ENCODE results near the gene SUDS3. TPM values are rescaled to one million over a fixed set of nuclear protein-coding genes. Genes with fewer than 3 reads are reported as not detected.

The SUDS3 gene
- polyA plus RNA-seq, 1 donor from 2014 or later: 67.9 TPM

DNA sequence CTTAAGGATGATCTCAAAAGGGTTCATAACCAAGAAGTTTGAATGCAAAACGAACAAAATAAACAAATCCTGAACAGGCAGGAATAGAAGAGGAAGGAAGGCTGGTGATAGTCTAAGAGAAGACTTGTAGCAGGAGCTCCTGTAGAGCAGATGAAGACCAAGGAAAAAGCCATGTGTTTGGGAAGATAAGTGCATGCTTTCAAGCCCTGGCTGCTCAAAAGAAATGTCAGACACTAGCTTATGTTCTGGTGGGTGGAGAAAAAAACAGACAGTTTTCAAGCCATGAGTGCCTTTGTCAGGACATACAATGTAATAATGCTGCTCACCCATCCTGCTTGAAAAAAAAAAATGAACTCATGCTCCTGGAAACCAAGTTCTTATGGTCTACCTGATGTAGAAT, 31.0 kb upstream of the SUDS3 start:
- H3K9me3 ChIP-seq (ENCODE audit: low read length): no peaks in the 10 kb centered on the region
- no peaks in the 10 kb centered on the region for H3K79me2 ChIP-seq (replicated peaks; ENCODE audit: insufficient read depth, low read length)
- no peaks in the 10 kb centered on the region for H3K36me3 ChIP-seq (ENCODE audit: insufficient read depth, low read length)
- H4K20me1 ChIP-seq (ENCODE audit: insufficient read depth): no peaks in the 10 kb centered on the region
- H3K9ac ChIP-seq (ENCODE audit: low read length): no peak overlapping the region
- H3F3A ChIP-seq (ENCODE audit: insufficient read depth, low read length, poor library complexity, severe bottlenecking): no peaks in the 10 kb centered on the region
- H3K4me3 ChIP-seq (ENCODE audit: low read length): no peak overlapping the region
- no peak overlapping the region for H2AFZ ChIP-seq (ENCODE audit: low read depth, low read length)
- TF ChIP-seq CTCF (IDR thresholded peaks at IDR 0.05; ENCODE audit: poor library complexity, severe bottlenecking): no peak
- TF ChIP-seq MXI1 (conservative IDR thresholded peaks at IDR 0.05; ENCODE audit: poor library complexity, severe bottlenecking): peak; percentile 25
- H3K9me2 ChIP-seq (ENCODE audit: insufficient read depth, low read length): no peaks in the 10 kb centered on the region
- no peak overlapping the region for H3K4me2 ChIP-seq (ENCODE audit: low read length)
- H3K27me3 ChIP-seq (ENCODE audit: insufficient read depth, low read depth, low read length): no peaks in the 10 kb centered on the region
- H3K27ac ChIP-seq (ENCODE audit: low read length): no peak overlapping the region

GRCh38 chr12:118346895-118347294, 29.5 kb upstream of the SUDS3 start:
- H3K36me3 ChIP-seq (ENCODE audit: insufficient read depth, low read length): no peaks in the 10 kb centered on the region
- TF ChIP-seq REST (IDR thresholded peaks at IDR 0.05; ENCODE audit: borderline replicate concordance) (no peak), SMC3 (conservative IDR thresholded peaks at IDR 0.05; ENCODE audit: poor library complexity) (no peak), MXI1 (conservative IDR thresholded peaks at IDR 0.05; ENCODE audit: poor library complexity, severe bottlenecking) (no peak), POLR2AphosphoS5 (IDR thresholded peaks at IDR 0.05) (no peak), TAF1 (IDR thresholded peaks at IDR 0.05; ENCODE audit: low read depth) (no peak), EZH2 (IDR thresholded peaks at IDR 0.05; ENCODE audit: borderline replicate concordance, insufficient read depth, low read length, poor library complexity, severe bottlenecking) (no peak), EP300 (conservative IDR thresholded peaks at IDR 0.05; ENCODE audit: poor library complexity, severe bottlenecking) (no peak), RAD21 (conservative IDR thresholded peaks at IDR 0.05) (no peak), CTCF (IDR thresholded peaks at IDR 0.05; ENCODE audit: poor library complexity, severe bottlenecking) (no peak)
- no peaks in the 10 kb centered on the region for H3F3A ChIP-seq (ENCODE audit: insufficient read depth, low read length, poor library complexity, severe bottlenecking)
- H3K9me2 ChIP-seq (ENCODE audit: insufficient read depth, low read length): no peaks in the 10 kb centered on the region
- no peaks in the 10 kb centered on the region for H4K20me1 ChIP-seq (ENCODE audit: insufficient read depth)
- H3K27me3 ChIP-seq (ENCODE audit: insufficient read depth, low read depth, low read length): no peaks in the 10 kb centered on the region
- H3K9ac ChIP-seq (ENCODE audit: low read length): no peak overlapping the region
- no peak overlapping the region for H2AFZ ChIP-seq (ENCODE audit: low read depth, low read length)
- no peaks in the 10 kb centered on the region for H3K79me2 ChIP-seq (replicated peaks; ENCODE audit: insufficient read depth, low read length)
- no peaks in the 10 kb centered on the region for H3K9me3 ChIP-seq (ENCODE audit: low read length)
- no peak overlapping the region for H3K4me2 ChIP-seq (ENCODE audit: low read length)
- H3K27ac ChIP-seq (ENCODE audit: low read length): no peak overlapping the region
- H3K4me3 ChIP-seq (ENCODE audit: low read length): no peak overlapping the region

All from neural cell (in vitro differentiated cells).